Activated CD4-positive, alpha-beta T cell treated with anti-CD3 and anti-CD28 coated beads, Interleukin-2, amount 50 U/mL, for 48 hours (primary cell): ENCODE measurements around the gene PRM1.

Experiments
- DNase-seq, 2 experiments: peaks; one replicate each; pipeline ENCODE4 v3.0.0-alpha.2; 2020

Gene PRM1

DNA sequence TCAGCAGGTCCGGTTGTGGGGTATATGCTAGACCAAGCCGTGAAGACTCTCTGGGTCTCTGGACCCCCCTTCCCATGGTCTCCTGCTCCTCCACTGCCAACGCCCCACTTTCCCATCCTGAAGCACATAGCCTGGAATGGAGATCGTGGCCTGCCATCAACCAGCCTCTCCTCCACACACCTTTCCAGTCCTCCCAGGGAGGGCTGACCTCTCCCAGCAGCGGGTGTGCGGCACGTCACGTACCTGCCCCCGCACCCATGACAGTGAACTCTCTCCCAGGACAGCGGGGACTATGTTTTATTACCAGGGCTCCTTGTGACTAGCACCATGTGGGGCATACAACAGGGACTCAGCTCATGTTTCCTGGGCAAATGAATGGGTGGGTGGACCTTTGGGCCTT lies 9.5 kb downstream of the PRM1 start:
- no peak for DNase-seq

DNA sequence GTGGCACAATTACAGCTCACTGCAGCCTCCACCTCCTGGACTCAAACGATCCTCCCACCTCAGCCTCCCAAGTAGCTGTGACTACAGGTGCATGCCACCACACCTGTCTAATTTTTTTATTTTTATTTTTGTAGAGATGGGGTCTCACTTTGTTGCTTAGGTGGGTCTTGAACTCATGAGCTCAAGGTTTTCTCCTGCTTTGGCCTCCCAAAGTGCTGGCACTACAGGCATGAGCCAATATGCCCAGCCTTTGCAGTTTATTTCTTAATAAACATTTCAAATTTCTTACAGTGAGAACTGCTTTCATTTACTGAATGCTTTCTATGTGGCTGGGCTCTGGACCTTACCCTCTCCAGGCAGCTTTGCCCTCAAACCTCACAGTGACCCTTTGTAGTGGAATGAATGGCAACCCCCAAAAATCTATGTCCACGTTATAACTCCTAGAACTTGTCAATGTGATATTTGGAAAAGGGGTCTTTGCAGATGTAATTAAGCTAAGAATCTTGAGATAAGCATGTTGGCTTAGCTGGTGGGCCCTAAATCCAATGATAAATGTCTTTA lies 10.4 kb downstream of the PRM1 start:
- no peak for DNase-seq

DNA sequence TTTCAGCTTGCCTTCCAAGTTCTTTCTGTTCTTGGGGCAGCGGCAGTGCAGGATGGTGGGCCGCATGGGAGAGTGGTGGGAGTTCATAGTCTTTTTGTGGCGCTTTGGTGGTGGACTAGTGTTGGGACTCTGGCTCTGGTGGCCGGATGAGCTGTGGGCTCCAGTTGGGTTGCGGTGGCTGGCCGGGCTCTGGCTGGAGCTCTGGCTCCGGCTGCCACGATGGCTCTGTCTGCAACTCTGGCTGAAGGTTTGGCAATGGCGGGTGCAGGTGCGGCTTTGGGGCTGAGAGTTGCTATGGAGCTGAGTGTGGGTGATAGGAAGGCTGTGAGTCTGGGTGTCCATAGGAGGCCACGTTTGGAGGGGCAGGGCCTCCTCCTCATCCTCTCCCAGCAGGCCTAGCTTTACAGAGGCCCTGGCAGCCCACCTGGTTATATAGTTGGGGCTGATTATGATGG lies 12.2 kb downstream of the PRM1 start, which contains the start of gene TNP2:
TSS of gene TNP2 (minus strand) at position 405 of the 455 bp plus-strand sequence. CDS start at position 342, 63 bp downstream.
- no peak for DNase-seq

DNA sequence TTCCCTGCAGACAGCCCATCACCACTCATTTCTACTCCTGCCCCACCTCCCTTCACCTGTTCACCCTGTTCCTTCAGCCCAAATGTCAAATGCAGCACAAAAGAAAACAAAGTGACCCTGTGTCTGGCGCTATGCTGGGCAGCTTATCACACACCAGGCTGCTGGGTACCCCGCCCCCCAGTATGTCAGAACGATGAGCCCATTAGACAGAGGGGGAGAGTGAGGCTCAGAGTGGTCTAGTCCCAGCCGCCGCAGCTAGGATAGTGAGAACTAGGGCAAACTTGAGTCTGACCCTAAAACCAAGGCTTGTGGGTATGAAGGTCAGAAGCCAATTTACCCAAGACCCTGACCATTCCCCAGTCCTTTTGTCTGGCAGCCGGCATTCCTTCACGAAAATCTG lies 16.0 kb downstream of the PRM1 start:
- DNase-seq: no peak

- DNase-seq: no peak
Measured at GRCh38 chr16:11264155-11264832, 16.8 kb downstream of the PRM1 start.

GRCh38 chr16:11263737-11264136 lies 17.4 kb downstream of the PRM1 start:
- DNase-seq: peak; percentile 65 to 79

GRCh38 chr16:11262915-11263314 lies 18.2 kb downstream of the PRM1 start:
- DNase-seq: no peak

DNA sequence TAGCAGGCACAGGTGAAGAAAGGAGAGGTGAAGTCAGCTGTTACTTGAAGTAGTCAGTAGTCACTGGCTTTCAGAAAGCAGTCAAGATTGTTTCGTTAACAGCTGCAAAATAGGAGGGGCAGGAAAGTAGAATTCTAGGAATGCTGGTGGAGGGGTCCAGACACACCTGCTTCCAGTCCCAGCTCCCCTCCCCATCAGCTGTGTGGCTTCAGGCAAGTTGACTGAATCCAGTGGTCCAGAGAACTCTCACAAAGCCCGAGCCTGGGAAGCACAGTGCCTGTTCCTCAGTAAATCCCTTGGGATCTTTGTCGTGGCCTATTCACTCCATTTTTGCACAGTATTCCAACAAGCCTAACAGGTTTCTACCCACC lies 20.5 kb downstream of the PRM1 start:
- no peak for DNase-seq

DNA sequence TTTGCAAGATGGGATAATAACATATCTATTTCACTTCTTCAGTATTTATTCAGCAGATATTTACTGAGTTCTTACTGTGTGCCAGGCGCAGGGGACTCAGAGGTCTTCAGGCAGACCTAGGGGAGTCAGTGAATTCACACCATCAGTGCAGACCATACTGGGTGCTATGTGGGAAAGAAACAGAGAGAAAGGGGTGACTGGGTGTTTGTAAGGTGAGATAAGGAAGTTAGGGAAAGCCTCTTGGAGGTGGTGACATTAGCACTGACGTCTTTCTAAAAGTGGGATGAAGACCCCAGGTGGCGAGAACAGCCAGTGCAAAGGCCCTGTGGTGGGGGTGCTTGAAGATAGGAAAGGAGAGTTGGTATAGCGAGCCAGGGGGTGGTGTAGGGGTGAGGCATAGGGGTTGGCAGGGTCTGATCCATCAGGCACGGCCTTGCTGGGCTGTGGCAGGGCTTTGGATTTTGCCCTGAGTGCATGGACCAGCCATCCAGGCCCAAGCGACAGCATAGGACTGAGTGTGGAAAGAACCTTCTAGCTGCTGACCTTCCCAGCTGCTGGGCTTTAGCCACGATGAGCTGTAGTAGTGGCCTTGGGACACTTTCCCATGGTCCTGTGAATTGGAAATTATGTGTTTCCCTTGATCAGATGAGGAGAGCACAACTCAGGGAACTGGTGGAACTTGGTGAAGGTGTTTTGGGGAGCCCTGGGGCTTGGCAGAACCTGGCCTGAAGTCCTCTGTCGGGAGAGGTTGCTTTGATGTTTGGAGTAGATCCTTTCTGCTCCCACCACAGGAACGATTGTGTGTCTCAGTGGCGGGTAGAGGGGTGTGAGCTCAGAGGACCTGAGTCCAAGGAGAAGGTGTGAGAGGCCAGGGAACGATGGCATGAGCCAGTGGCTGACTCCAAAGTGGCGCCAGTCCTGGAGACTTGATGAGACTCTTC lies 21.2 kb downstream of the PRM1 start:
- DNase-seq: no peak

DNA sequence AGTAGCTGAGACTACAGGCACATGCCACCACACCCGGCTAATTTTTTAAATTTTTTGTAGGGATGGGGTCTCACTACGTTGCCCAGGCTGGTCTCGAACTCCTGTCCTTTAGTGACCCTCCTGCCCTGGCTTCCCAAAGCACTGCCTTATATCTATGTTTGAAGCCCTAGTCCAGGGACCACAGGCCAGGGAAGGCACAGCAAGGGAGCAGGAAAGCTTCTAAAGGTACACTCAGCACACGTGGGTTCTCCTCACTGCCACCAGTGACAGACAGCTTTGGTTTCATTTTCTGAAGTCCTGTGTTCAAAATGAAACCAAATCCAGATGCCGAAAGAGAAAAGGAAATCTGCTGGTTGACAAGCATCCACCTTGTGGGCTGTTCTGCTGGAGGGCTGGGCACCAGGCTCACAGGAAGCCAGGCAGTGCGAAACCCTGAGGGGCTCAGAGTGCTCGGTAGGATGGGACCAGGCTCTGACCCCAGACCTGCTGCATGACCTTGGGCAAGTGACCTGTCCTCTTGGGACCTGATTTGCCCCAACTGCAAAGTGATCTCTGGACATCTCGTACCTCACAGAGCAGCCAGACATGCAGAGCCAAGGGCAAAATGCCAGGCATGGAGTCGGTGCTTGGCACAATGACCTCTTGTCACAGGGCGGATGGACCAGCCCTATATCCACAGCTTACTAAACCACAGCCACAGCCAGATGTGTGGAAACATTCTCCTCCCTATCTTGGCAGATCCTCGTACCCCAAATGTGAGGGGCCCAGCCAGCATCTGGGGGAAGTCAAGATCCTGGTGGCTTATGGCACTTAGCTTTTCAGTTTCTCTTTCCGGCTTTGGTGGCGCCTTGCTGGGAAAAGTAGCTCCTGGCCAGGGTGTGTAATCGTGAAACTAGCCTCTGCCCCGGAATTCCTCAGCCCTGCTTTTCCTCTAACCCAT lies 22.3 kb downstream of the PRM1 start:
- peak in 1 of 2 experiments; percentile 56 for DNase-seq

- DNase-seq: peak; percentile 72 to 78
Measured at GRCh38 chr16:11257131-11257938, 23.8 kb downstream of the PRM1 start.

DNA sequence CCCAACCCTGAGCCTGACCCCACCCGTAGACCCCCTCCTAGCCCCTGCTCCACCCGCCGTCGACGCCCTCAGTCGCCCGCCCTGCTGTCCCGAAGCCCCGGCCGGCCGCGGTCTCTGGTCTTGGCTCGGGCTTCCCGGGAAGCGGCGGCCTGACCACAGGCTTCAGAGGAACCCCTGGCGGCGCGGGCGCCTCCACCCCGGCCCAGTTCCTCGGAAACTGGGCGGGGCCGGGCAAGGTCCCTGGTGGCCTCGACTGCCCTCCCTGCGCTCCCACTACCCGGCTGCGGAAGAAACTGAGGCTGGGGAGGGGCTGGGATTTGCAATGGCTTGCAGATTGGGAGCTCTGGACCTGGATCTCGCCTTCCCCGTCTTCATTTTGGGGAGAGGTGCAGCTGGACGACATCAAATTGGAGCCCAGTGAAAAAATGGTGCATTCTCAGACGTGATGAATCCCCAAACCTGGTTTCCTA lies 24.4 kb downstream of the PRM1 start:
- peak; percentile 73 to 79 for DNase-seq

DNA sequence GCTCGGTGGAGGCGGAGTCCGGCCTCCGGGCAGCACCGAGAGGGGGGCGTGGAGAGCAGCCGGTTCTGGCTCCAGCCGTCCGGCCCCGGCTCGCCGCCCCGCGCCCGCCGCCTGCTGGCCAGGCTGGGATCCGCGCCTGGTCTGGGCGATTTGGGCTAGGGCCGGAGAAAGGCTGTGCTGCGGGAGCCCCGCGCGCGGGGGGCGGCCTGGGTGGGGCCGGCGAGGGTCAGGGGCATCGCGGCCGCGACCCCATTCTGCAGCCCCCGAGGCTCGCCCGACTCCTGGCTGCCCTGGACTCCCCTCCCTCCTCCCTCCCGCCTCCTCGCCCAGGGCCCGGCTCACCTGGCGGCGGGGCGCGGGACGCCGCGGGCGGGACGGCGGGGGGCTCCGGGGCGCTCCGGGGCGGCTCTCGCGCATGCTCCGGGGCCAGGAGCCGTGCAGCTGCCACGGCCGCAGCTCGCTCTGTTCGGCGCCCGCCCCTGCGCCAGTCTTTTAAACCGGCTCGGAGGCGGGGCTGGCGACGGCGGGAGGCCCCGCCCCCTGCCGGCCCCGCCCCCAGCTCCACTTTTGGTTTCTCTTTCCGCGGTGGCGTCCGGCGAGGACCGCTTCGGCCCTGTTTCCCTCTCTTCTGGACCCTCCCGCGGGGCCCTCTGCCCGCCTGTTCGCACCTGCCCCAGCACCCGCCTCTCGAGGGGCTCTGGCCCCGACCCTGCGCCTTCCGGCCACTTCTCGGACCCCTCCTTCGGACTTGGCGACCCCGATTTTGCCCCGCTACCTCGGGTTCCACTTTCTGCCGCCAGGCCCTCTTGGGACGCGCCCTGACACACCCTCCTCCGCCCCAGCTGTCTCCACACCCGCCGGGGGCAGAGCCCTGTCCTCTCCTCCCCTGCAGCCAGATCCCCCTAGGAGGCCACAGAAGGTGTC lies 25.1 kb downstream of the PRM1 start, which contains the start of gene SOCS1:
TSS of gene SOCS1 (minus strand) at position 468 of the 924 bp plus-strand sequence. CDS start 726 bp downstream, outside the sequence.
- DNase-seq: peak; percentile 84 to 86

GRCh38 chr16:11254913-11255736 lies 26.0 kb downstream of the PRM1 start:
- no peak for DNase-seq

DNA sequence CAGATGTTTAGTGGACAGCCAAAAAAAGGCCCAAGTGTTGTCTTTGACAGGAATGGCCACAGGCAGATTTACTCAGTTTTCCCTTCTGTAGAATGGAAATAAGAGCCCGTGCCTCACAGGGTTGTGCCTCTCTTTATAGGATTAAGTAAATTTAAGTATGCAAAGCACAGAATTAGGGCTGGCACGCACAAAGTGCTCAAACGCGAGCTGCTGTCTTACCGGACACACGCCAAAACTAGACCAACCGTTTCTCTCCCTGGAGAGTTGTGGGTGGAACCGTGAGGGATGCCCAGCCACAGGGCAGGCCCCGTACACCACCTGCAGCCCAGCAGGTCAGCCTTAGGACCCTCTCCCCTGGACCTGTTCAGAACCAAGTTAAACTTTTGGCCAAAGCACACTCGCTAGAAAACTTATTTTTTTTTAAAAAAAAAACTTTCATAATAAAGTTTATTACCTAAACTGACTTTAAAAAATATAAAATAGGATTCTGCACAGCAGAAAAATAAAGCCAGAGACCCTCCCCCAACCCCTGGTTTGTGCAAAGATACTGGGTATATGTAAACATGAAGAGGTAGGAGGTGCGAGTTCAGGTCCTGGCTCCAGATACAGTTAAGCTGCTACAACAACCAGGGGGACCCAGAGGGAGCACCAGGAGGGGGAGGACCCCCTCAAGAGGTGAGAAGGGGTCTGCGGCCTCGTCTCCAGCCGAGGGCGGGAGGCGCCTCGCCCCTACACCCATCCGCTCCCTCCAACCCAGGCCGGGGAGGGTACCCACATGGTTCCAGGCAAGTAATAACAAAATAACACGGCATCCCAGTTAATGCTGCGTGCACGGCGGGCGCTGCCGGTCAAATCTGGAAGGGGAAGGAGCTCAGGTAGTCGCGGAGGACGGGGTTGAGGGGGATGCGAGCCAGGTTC lies 26.9 kb downstream of the PRM1 start:
- peak in 1 of 2 experiments; percentile 41 for DNase-seq

DNA sequence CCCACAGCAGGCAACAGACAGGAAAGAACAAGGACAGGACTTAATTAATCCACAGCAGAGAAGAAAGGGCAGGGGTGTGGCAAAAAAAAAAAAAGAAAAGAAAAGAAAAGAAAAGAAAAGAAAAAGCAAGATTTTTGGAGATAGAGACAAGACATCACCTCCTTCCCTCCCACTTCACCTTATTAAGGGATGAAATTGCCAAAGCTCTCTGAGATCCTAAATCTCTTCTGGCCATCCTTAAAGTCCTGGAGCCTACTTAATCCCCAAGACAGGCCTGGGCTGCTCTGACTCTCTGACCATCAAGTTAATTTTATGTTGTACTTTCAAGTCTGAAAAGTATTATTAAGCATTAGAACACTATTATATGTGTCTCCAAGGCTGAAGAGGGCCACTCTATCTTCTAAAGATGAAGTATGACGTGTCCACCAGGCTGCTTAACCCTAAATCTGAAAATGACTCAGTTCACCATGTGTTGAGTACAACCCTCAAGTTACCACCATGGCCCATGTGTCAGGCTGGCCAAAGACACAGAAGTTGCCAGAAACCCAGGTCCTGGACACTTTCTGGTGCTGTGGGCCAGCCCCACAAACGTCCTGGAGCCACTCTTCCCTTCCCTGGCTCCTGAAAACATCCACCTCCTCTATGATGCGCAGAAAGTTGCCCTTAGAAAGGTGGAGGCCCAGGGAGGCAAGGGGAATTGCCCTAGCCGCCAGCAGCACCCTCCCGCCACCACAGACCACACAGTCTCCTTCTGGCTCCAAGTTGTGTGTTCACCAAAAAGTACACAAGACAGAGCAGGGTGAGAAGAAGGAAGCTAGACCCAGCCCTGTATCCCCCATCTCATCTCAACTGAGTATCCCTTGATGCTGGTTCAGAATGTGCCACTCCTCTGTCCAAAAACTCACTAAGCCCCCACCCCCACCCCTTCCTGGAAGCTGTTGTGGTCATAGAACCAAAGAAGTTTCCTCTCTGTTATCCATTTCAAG lies 27.8 kb downstream of the PRM1 start:
- DNase-seq: peak; percentile 65 to 68

- peak in 1 of 2 experiments; percentile 63 for DNase-seq
Measured at GRCh38 chr16:11252482-11252931, 28.6 kb downstream of the PRM1 start.
